ENCODE data around the gene DDX53. TPM values are rescaled to one million over a fixed set of nuclear protein-coding genes. Genes with fewer than 3 reads are reported as not detected.

Gene DDX53
- total RNA-seq, 1 donor = not detected

- TF ChIP-seq, protein P1, sequence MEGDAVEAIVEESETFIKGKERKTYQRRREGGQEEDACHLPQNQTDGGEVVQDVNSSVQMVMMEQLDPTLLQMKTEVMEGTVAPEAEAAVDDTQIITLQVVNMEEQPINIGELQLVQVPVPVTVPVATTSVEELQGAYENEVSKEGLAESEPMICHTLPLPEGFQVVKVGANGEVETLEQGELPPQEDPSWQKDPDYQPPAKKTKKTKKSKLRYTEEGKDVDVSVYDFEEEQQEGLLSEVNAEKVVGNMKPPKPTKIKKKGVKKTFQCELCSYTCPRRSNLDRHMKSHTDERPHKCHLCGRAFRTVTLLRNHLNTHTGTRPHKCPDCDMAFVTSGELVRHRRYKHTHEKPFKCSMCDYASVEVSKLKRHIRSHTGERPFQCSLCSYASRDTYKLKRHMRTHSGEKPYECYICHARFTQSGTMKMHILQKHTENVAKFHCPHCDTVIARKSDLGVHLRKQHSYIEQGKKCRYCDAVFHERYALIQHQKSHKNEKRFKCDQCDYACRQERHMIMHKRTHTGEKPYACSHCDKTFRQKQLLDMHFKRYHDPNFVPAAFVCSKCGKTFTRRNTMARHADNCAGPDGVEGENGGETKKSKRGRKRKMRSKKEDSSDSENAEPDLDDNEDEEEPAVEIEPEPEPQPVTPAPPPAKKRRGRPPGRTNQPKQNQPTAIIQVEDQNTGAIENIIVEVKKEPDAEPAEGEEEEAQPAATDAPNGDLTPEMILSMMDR (IDR thresholded peaks at IDR 0.05; ENCODE audit: extremely low read depth, low read depth, low read length) = no peak
- H2AFZ ChIP-seq (ENCODE audit: low read length) = no peak overlapping the region
- no peak overlapping the region for H3K4me2 ChIP-seq (ENCODE audit: insufficient read depth, low read length)
- H3K9me3 ChIP-seq (ENCODE audit: low read depth, low read length) = no peaks in the 10 kb centered on the region
- no peaks in the 10 kb centered on the region for H3K36me3 ChIP-seq (ENCODE audit: insufficient read depth, low read length)
- H3K4me1 ChIP-seq (ENCODE audit: insufficient read depth, low read length) = no peaks in the 10 kb centered on the region
- H3K4me3 ChIP-seq (ENCODE audit: insufficient read depth, low read length) = no peak overlapping the region
- H3K27ac ChIP-seq (ENCODE audit: low read depth, low read length) = no peak overlapping the region
- H3K27me3 ChIP-seq (ENCODE audit: insufficient read depth, low read length) = no peaks in the 10 kb centered on the region
- no peaks in the 10 kb centered on the region for H4K20me1 ChIP-seq (ENCODE audit: insufficient read depth, low read length)
- H3K79me2 ChIP-seq (ENCODE audit: insufficient read depth, low read length) = no peaks in the 10 kb centered on the region
- DNase-seq (ENCODE audit: insufficient read length, low spot score, missing footprints) = no peak
These were observed 12.9 kb downstream of the DDX53 start for GRCh38 chrX:23012636-23013035.

DNA sequence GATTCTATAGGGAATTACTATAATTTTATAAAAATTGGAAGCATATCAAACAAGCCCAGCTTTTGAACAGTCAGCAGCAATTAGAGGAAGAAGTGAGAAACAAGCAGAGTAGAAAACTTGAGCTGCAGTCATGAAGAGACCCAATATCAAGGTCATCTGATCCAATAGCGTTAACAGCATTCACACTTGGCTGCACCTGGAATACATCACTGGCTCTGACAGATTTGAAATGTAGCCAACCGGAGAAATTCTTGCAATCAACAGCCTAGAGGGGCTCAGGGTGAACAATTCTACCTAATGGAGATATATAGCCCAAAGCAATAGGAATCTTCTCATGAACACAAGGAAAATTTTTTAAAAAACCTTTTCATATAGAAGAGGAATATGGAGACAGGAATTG, 13.6 kb downstream of the DDX53 start:
- Histone ChIP-seq H3K4me3 (ENCODE audit: insufficient read depth, low read length) (no peak overlapping the region), H3K79me2 (ENCODE audit: insufficient read depth, low read length) (no peaks in the 10 kb centered on the region), H3K27me3 (ENCODE audit: insufficient read depth, low read length) (no peaks in the 10 kb centered on the region), H3K27ac (ENCODE audit: low read depth, low read length) (no peak overlapping the region), H4K20me1 (ENCODE audit: insufficient read depth, low read length) (no peaks in the 10 kb centered on the region), H3K9me3 (ENCODE audit: low read depth, low read length) (no peaks in the 10 kb centered on the region), H3K4me1 (ENCODE audit: insufficient read depth, low read length) (no peaks in the 10 kb centered on the region), H2AFZ (ENCODE audit: low read length) (no peak overlapping the region), H3K4me2 (ENCODE audit: insufficient read depth, low read length) (no peak overlapping the region), H3K36me3 (ENCODE audit: insufficient read depth, low read length) (no peaks in the 10 kb centered on the region)
- TF ChIP-seq, protein P1 (IDR thresholded peaks at IDR 0.05; ENCODE audit: extremely low read depth, low read depth, low read length) = no peak
- no peak for DNase-seq (ENCODE audit: insufficient read length, low spot score, missing footprints)

DNA sequence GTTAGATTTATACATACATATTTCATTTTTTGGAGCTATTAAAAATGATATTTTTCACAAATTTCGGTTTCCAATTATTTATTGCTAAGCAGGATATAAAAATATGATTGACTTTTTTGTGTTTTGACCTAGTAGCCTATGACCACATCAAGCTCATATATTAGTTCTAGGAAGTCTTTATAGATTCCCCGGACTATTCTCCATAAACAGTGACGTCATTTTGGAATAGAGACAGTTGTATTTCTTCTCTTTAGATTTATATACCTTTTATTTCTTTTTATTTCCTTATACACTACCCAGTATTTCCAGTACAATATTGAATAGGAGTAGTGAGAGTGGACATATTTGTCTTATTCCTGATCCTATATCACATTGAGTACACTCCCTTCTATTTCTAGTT, 31.8 kb downstream of the DDX53 start:
- TF ChIP-seq, protein P1 (IDR thresholded peaks at IDR 0.05; ENCODE audit: extremely low read depth, low read depth, low read length) = no peak

GRCh38 chrX:23035493-23035892, 35.7 kb downstream of the DDX53 start:
- H3K4me1 ChIP-seq (ENCODE audit: insufficient read depth, low read length) = no peaks in the 10 kb centered on the region
- no peaks in the 10 kb centered on the region for H3K9me3 ChIP-seq (ENCODE audit: low read depth, low read length)
- H3K4me3 ChIP-seq (ENCODE audit: insufficient read depth, low read length) = no peak overlapping the region
- no peaks in the 10 kb centered on the region for H4K20me1 ChIP-seq (ENCODE audit: insufficient read depth, low read length)
- no peaks in the 10 kb centered on the region for H3K36me3 ChIP-seq (ENCODE audit: insufficient read depth, low read length)
- TF ChIP-seq, protein P1 (IDR thresholded peaks at IDR 0.05; ENCODE audit: extremely low read depth, low read depth, low read length) = no peak
- H3K27ac ChIP-seq (ENCODE audit: low read depth, low read length) = no peak overlapping the region
- H3K79me2 ChIP-seq (ENCODE audit: insufficient read depth, low read length) = no peaks in the 10 kb centered on the region
- no peak overlapping the region for H3K4me2 ChIP-seq (ENCODE audit: insufficient read depth, low read length)
- no peak overlapping the region for H2AFZ ChIP-seq (ENCODE audit: low read length)
- no peak for DNase-seq (ENCODE audit: insufficient read length, low spot score, missing footprints)
- H3K27me3 ChIP-seq (ENCODE audit: insufficient read depth, low read length) = no peaks in the 10 kb centered on the region

More for the DNA sequence above, 31.8 kb downstream of the DDX53 start:
- Histone ChIP-seq H2AFZ (ENCODE audit: low read length) (no peak overlapping the region), H3K9me3 (ENCODE audit: low read depth, low read length) (no peaks in the 10 kb centered on the region), H3K36me3 (ENCODE audit: insufficient read depth, low read length) (no peaks in the 10 kb centered on the region), H3K4me3 (ENCODE audit: insufficient read depth, low read length) (no peak overlapping the region), H3K27me3 (ENCODE audit: insufficient read depth, low read length) (no peaks in the 10 kb centered on the region), H3K27ac (ENCODE audit: low read depth, low read length) (no peak overlapping the region), H3K4me1 (ENCODE audit: insufficient read depth, low read length) (no peaks in the 10 kb centered on the region), H3K79me2 (ENCODE audit: insufficient read depth, low read length) (no peaks in the 10 kb centered on the region), H4K20me1 (ENCODE audit: insufficient read depth, low read length) (no peaks in the 10 kb centered on the region), H3K4me2 (ENCODE audit: insufficient read depth, low read length) (no peak overlapping the region)
- DNase-seq (ENCODE audit: insufficient read length, low spot score, missing footprints) = no peak
